Hematopoietic multipotent progenitor cell treated with erythropoietin and hydrocortisone succinate and interleukin-3 and kit ligand, for 15 days (in vitro differentiated cells): ENCODE data around the gene ZNF723.
"Not testable (repeated sequence)": the region's sequence is repeated elsewhere in the genome, so short reads cannot be mapped to it uniquely, and the experiment has no call there.

Experiments
- DNase-seq: peaks from one replicate; pipeline ENCODE4 v3.0.0-alpha.2; 2015; ENCODE audit warnings: low spot score

Gene ZNF723

DNA sequence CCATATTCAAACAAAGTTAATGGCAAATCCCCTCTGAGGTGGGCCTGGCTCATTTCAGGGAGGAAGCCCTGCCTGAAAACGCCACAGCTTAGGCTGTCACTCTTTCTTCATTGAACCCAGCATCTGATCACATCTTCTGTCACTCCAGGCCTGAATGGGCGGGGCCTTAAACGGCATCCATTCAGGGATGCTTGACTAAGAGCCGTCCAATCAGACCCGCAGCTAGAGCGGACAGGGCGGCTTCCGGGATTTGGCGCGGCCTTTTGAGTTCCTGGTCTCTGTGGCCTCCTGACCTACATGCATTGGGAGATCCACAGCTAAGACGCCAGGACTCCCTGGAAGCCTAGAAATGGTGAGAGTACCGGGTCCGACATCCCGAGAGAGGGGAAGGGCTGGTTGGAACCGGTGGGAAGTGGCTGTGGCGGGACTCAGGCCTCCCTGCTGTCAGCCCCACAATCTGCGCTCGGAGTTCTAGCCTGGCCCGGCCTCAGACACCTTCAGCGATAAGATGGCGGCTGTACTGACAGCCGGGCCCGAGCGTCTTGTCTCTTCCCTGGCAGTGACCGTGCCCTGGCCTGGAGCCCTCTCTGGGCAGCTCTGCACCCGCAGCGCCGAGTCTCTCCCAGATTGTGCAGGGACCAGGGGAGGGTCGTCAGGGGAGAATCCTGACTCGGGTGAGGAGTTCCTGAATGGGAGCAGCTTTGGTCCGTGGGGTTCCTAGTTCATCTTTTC lies at the start of gene ZNF723:
TSS of gene ZNF723 (plus strand) at position 261 of the 732 bp plus-strand sequence. CDS start at position 350, 89 bp downstream.
- no peak for DNase-seq

DNA sequence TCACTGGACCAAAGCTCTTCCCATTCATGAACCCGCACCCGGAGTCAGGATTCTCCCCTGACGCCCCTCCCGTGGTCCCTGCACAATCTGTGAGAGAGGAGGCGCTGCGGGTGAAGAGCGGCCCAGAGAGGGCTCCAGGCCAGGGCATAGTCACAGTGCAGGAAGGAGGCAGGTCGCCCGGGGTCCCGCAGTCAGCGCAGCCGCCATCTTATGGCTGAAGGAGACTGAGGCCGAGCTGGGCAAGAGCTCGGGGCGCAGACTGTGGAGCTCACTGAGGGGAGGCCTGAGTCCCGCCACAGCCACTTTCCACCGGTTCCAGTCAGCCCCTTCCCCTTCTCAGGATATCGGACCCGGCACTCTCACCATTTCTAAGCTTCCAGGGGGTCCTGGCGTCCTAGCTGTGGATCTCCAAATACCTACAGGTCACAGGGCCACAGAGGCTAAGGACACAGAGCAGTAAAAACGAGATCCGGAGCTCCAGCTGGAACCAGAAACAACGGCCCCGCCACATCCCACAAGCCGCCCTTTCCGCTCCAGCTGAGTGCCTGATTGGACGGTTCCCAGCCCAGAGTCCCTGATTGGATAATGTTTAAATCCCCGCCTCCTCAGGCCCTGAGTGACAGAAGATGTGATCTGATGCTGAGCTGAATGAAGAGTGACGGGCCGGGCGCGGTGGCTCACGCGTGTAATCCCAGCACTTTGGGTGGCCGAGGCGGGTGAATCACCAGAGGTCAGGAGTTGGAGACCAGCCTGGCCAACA lies 48.3 kb upstream of the ZNF723 start, which contains the start of gene ZNF99:
TSS of gene ZNF99 (minus strand) at position 501 of the 760 bp plus-strand sequence. CDS start at position 366, 135 bp downstream.
- no peak for DNase-seq

GRCh38 chr19:22792863-22793262 lies 39.2 kb upstream of the ZNF723 start:
- not testable (repeated sequence) for DNase-seq

- no peak for DNase-seq
Measured at GRCh38 chr19:22797040-22797439, 35.1 kb upstream of the ZNF723 start.

GRCh38 chr19:22806418-22806817 lies 25.7 kb upstream of the ZNF723 start:
- no peak for DNase-seq

DNA sequence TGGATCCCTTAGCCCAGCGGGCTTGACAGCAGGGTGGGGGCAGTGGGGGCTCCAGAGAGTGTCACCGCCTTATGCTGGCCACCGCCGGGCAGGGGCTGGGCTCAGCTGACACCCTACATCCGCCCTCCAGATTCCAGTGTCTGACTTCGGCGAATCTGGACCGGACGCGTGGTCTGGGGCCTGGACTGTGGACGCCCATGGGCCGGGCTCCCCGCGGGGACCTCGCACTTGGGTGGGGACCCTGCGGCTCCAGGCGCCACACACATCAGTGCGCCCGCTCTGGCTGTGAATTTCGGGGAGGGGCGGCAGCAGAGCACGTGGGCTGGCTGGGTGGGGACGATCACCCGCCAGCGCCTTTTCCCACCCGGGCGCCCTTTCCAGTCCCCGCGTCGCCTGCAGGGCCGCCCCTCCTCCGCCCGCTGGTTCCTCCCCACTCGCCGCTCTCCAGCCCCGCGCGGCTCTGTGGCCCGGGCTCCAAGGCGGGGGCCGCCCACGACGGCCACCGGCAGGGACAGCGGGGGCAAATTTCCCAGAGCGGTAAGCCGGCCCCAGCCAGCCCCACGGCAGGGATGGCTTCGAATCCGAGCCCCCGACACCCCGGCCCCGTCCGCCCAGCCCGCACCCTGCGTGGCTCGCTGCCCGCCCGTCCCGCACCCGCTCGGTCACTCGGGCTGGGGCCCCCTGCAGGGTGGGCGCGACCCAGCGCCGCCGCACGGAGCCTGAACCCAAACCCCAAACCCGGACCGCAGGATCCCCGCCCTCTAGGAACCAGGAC lies 24.8 kb upstream of the ZNF723 start:
- no peak for DNase-seq

- no peak for DNase-seq
Measured at GRCh38 chr19:22814124-22814523, 18.0 kb upstream of the ZNF723 start.

DNA sequence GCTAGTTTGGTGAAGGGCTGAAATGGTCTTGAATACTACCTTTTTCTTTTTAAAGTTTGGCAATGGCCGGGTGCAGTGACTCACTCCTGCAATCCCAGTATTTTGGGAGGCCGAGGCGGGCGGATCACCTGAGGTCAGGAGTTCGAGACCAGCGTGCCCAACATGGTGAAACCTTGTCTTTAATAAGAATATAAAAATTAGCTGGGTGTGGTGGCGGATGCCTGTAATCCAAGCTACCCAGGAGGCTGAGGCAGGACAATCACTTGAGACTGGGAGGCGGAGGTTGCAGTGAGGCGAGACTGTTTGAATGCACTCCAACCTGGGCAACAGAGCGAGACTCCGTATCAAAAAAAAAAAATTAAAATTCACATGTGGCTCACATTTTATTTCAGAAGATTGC lies 880 bp upstream of the ZNF723 start:
- DNase-seq, result no peak

DNA sequence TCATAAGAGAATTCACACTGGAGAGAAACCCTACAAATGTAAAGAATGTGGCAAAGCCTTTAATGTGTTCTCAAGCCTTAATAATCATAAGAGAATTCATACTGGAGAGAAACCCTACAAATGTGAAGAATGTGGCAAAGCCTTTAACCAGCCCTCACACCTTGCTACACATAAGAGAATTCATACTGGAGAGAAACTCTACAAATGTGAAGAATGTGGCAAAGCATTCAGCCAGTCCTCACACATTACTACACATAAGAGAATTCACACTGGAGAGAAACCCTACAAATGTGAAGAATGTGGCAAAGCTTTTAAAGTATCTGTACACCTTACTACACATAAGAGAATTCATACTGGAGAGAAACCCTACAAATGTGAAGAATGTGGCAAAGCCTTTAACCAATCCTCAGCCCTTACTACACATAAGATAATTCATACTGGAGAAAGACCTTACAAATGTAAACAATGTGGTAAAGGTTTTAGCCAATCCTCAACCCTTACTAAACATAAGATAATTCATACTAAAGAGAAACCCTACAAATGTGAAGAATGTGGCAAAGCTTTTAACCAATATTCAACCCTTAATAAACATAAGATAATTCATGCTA lies 25.7 kb downstream of the ZNF723 start:
- DNase-seq, result not testable (repeated sequence)

DNA sequence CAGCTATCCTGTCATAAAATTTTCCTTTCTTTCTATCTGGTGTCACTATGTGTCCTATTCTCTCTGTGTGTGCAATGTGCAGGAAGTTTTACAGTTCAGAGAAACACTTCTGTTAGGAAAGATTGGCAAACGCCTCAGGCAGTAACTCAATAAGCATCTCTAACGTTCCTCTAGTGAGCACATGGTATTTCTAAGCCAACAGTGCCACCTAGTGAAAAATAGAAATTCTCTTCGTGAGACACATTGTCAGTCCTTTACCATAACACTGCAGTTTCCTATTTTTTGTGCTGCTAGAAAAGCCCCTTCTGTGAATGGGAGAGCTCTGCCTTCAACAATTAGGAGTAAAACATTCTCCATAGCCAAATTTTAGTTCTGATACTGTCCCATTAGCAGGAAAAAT lies 50.7 kb downstream of the ZNF723 start:
- no peak for DNase-seq

GRCh38 chr19:22893855-22894270 lies 61.8 kb downstream of the ZNF723 start:
- DNase-seq, result no peak

GRCh38 chr19:22901431-22902130 lies 69.5 kb downstream of the ZNF723 start:
- no peak for DNase-seq
